ENCODE data around the gene YAF2.

The YAF2 gene, protein sequence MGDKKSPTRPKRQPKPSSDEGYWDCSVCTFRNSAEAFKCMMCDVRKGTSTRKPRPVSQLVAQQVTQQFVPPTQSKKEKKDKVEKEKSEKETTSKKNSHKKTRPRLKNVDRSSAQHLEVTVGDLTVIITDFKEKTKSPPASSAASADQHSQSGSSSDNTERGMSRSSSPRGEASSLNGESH

GRCh38 chr12:42238240-42239140 is at the start of gene YAF2:
Gene YAF2, minus strand, starts transcription at chr12:42238248. Its CDS starts 68 bp downstream, at chr12:42238180.
- H3K4me1 Mint-ChIP-seq, result peaks cover 38% of the 10 kb centered on the region
- H3K27ac Mint-ChIP-seq (ENCODE audit: low read depth), result peak within 1 kb of the TSS; percentile 91
- DNase-seq (ENCODE audit: low spot score in 2 of 2) (peak; percentile 70 to 77), ATAC-seq (replicated peaks; ENCODE audit: extremely low read depth, poor library complexity, severe bottlenecking) (peak; percentile 84)
- H3K4me3 Mint-ChIP-seq, result peak within 1 kb of the TSS; percentile 91
- H3K27me3 Mint-ChIP-seq, result no peaks in the 10 kb centered on the region
- no peaks in the 10 kb centered on the region for H3K9me3 Mint-ChIP-seq
- H3K36me3 Mint-ChIP-seq (ENCODE audit: insufficient read depth), result peaks cover 22% of the 10 kb centered on the region

DNA sequence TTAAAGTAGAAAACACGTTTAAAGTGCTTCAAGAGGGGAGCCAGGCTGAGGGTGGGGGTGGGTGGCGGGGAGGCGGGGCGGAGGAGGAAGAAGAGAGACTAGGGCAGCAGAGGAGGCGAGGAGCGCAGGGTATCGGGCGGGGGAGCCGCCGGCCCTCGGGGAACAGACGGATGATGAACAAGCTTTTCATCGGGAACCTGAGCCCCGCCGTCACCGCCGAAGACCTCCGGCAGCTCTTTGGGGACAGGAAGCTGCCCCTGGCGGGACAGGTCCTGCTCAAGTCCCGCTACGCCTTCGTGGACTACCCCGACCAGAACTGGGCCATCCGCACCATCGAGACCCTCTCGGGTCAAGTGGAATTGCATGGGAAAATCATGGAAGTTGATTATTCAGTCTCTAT is 48.7 kb upstream of the YAF2 start:
- Mint-ChIP-seq H3K9me3 (no peaks in the 10 kb centered on the region), H3K27me3 (peaks cover 32% of the 10 kb centered on the region), H3K4me1 (peaks cover 4% of the 10 kb centered on the region), H3K4me3 (no peak overlapping the region), H3K36me3 (ENCODE audit: insufficient read depth) (peaks cover 1% of the 10 kb centered on the region), H3K27ac (ENCODE audit: low read depth) (no peak overlapping the region)
- DNase-seq (ENCODE audit: low spot score in 2 of 2), result no peak
- ATAC-seq (replicated peaks; ENCODE audit: extremely low read depth, poor library complexity, severe bottlenecking), result no peak

DNA sequence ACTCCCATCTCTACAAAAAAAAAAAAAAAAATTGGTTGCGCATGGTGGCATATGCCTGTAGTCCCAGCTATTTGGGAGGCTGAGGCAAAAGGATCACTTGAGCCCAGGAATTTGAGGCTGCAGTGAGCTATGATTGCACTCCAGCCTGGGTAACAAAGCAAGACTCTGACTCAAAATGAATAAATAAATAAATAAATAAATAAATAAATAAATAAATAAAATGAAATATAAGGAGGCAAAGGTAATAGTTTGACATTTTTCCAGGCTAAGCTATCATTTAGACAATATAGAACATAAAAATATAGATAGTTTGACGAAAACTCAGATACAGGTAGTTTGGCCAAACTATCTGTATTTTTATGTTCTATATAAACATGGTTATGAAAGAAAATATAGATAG is 47.4 kb upstream of the YAF2 start:
- H3K4me3 Mint-ChIP-seq, result no peak overlapping the region
- H3K27ac Mint-ChIP-seq (ENCODE audit: low read depth), result no peak overlapping the region
- H3K4me1 Mint-ChIP-seq, result peaks cover 4% of the 10 kb centered on the region
- DNase-seq (ENCODE audit: low spot score in 2 of 2) (no peak), ATAC-seq (replicated peaks; ENCODE audit: extremely low read depth, poor library complexity, severe bottlenecking) (no peak)
- H3K36me3 Mint-ChIP-seq (ENCODE audit: insufficient read depth), result peaks cover 1% of the 10 kb centered on the region
- H3K9me3 Mint-ChIP-seq, result no peaks in the 10 kb centered on the region
- H3K27me3 Mint-ChIP-seq, result peaks cover 32% of the 10 kb centered on the region

DNA sequence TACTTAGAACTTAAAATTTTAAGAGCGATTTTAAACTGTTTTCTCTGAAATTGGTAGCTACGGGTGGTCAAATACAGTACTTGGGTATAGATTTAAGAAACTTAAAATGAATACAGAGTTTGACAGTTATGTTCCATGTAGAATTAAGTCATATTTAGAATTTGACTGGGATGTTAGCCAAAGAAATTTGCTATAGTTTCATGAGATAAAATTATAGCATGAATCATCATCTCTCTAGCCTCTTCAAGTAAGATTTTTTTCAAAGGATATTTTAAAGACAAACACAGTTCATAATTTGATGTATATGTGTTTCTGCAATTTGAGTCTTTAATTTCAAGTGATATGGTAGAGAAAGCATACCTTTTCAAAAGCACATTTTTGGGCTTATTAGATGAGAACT is 46.8 kb upstream of the YAF2 start:
- Mint-ChIP-seq H3K9me3 (no peaks in the 10 kb centered on the region), H3K4me1 (peaks cover 4% of the 10 kb centered on the region), H3K4me3 (no peak overlapping the region), H3K36me3 (ENCODE audit: insufficient read depth) (peaks cover 1% of the 10 kb centered on the region), H3K27me3 (peaks cover 30% of the 10 kb centered on the region), H3K27ac (ENCODE audit: low read depth) (no peak overlapping the region)
- DNase-seq (ENCODE audit: low spot score in 2 of 2), result no peak
- ATAC-seq (replicated peaks; ENCODE audit: extremely low read depth, poor library complexity, severe bottlenecking), result no peak

DNA sequence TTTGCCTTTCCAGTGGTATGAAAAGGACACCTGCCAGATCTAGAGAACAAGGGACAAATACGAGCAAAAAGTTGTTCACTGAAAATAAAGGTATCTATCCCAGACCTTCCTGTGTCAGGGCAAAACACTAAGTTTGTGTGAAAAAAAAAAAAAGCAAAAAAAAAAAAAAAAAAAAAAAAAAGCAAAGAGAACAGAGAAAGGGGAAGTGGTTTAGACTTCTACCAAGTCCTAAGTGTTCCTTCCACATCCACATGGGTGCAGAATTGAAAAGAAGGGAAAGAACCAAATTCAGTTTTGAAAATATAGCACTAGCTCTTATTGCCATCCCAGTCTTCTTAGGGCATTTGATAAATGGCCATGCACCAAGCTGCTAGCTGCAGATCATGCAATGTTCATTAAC is 46.1 kb upstream of the YAF2 start:
- no peaks in the 10 kb centered on the region for H3K9me3 Mint-ChIP-seq
- no peak overlapping the region for H3K27ac Mint-ChIP-seq (ENCODE audit: low read depth)
- ATAC-seq (replicated peaks; ENCODE audit: extremely low read depth, poor library complexity, severe bottlenecking), result no peak
- peaks cover 1% of the 10 kb centered on the region for H3K36me3 Mint-ChIP-seq (ENCODE audit: insufficient read depth)
- DNase-seq (ENCODE audit: low spot score in 2 of 2), result no peak
- peaks cover 23% of the 10 kb centered on the region for H3K27me3 Mint-ChIP-seq
- H3K4me1 Mint-ChIP-seq, result peaks cover 4% of the 10 kb centered on the region
- H3K4me3 Mint-ChIP-seq, result no peak overlapping the region

DNA sequence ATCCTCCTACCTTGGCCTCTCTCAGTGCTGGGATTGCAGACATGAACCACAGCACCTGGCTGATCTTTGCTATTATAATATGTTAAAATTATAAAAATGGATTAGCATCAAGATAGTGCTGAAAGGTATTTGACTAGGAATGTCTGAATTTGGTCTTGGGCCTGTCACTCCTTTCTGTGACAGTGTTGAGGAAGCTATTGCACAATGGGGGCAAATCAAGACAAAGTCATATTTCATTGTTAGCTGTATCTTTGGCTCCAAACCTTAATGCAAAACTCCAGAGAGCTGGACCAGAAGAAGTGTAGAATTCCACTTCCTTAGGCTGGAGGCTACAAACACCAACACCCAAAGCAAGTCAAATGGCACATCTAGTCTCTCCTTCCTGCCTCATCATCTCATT is 45.7 kb upstream of the YAF2 start:
- Mint-ChIP-seq H3K27ac (ENCODE audit: low read depth) (no peak overlapping the region), H3K4me3 (no peak overlapping the region), H3K4me1 (peaks cover 4% of the 10 kb centered on the region), H3K27me3 (peaks cover 23% of the 10 kb centered on the region), H3K9me3 (no peaks in the 10 kb centered on the region), H3K36me3 (ENCODE audit: insufficient read depth) (peaks cover 1% of the 10 kb centered on the region)
- ATAC-seq (replicated peaks; ENCODE audit: extremely low read depth, poor library complexity, severe bottlenecking) (no peak), DNase-seq (ENCODE audit: low spot score in 2 of 2) (no peak)

DNA sequence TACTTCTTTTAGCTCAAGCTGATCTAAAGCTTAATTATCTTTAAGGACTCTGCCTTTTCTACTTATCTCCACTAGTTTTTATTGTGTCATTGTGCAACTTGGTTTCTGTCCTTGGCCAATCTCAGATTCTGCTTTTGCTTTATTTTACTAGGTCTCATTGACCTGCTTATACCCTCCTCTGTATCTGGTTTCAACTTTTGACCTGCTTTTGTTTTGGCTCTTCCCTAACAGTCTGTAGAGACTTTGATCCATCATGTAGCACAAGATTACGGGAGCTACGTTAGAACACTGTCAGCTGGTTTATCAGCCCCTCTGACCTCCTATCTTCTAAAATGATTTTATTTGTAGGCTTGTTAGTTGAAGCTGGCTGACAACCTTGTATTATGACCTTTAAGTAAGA is 44.2 kb upstream of the YAF2 start:
- Mint-ChIP-seq H3K36me3 (ENCODE audit: insufficient read depth) (no peaks in the 10 kb centered on the region), H3K9me3 (no peaks in the 10 kb centered on the region), H3K27me3 (peaks cover 23% of the 10 kb centered on the region), H3K27ac (ENCODE audit: low read depth) (no peak overlapping the region), H3K4me1 (peaks cover 4% of the 10 kb centered on the region), H3K4me3 (no peak overlapping the region)
- DNase-seq (ENCODE audit: low spot score in 2 of 2) (no peak), ATAC-seq (replicated peaks; ENCODE audit: extremely low read depth, poor library complexity, severe bottlenecking) (no peak)

DNA sequence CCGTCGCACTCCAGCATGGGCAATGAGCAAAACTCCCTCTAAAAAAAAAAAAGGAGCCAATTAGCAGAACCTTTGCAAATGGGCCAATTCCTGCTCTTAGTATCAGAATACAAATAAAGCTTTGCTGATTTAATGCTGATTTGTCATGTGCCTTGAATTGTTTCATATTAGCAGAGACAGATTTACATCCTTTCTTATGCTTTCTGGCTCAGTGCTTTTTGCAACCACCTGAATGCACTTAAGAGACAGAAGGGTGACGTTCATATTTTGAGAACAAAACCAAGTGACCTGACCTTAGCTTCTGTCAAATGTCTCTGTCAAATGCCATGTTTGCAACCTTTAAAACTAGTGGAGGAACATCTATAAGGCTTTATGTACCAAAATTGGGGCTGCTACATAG is 43.8 kb upstream of the YAF2 start:
- H3K4me3 Mint-ChIP-seq, result no peak overlapping the region

DNA sequence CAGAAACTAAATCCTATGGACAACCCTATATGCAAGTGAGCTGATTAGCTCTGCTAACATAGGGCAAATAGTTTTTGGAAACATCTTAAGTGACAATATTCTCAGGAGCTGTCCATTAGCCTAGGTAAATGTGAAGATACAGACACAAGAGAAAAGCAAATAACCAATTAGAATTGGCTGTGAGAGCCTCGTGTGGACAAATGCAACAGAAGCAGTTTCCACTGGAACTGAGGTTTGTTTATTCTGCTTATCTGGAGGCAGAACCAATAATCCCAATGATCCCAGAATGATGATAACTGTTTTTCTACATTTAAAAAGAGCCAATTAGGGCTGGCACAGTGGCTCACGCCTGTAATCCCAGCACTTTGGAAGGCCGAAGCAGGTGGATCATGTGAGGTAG is 43.2 kb upstream of the YAF2 start:
- peaks cover 4% of the 10 kb centered on the region for H3K4me1 Mint-ChIP-seq
- H3K4me3 Mint-ChIP-seq, result no peak overlapping the region
- no peaks in the 10 kb centered on the region for H3K36me3 Mint-ChIP-seq (ENCODE audit: insufficient read depth)
- H3K9me3 Mint-ChIP-seq, result no peaks in the 10 kb centered on the region
- peaks cover 18% of the 10 kb centered on the region for H3K27me3 Mint-ChIP-seq
- H3K27ac Mint-ChIP-seq (ENCODE audit: low read depth), result no peak overlapping the region
- ATAC-seq (replicated peaks; ENCODE audit: extremely low read depth, poor library complexity, severe bottlenecking) (no peak), DNase-seq (ENCODE audit: low spot score in 2 of 2) (no peak)

More for the DNA sequence above, 43.8 kb upstream of the YAF2 start:
- no peak overlapping the region for H3K27ac Mint-ChIP-seq (ENCODE audit: low read depth)
- DNase-seq (ENCODE audit: low spot score in 2 of 2), result no peak
- H3K36me3 Mint-ChIP-seq (ENCODE audit: insufficient read depth), result no peaks in the 10 kb centered on the region
- H3K4me1 Mint-ChIP-seq, result peaks cover 4% of the 10 kb centered on the region
- H3K27me3 Mint-ChIP-seq, result peaks cover 18% of the 10 kb centered on the region
- H3K9me3 Mint-ChIP-seq, result no peaks in the 10 kb centered on the region
- ATAC-seq (replicated peaks; ENCODE audit: extremely low read depth, poor library complexity, severe bottlenecking), result no peak

GRCh38 chr12:42278128-42278510 is 40.1 kb upstream of the YAF2 start:
- no peaks in the 10 kb centered on the region for H3K9me3 Mint-ChIP-seq
- DNase-seq (ENCODE audit: low spot score in 2 of 2) (no peak), ATAC-seq (replicated peaks; ENCODE audit: extremely low read depth, poor library complexity, severe bottlenecking) (no peak)

DNA sequence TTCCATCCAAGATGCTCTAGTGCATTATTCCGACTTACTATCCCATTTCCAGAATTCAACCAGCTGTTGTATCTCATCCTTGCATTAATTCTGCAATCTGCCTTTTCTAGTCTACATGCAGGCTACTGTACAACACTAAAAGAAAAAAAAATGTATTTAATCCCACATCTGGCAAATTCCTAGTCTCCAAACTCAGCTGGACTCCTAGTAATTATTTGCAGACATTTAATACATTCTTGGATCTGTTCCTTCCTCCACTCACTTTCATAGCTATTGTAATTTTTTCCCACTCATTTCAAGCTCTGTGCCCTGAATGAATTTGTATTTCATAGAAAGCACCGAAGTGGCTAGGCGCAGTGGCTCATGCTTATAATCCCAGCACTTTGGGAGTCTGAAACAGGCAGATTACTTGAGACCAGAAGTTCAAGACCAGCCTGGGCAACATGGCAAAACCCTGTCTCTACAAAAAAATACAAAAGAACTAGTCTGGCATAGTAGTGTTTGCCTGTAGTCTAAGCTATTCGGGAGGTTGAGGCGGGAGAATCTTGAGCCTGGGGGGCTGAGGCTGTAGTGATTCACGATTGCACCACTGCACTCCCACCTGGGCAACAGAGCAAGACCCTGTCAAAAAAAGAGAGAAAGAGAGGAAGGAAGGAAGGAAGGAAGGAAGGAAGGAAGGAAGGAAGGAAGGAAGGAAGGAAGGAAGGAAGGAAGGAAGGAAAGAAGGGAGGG is 39.5 kb upstream of the YAF2 start:
- peaks cover 21% of the 10 kb centered on the region for H3K27me3 Mint-ChIP-seq
- DNase-seq (ENCODE audit: low spot score in 2 of 2) (no peak), ATAC-seq (replicated peaks; ENCODE audit: extremely low read depth, poor library complexity, severe bottlenecking) (no peak)
- no peaks in the 10 kb centered on the region for H3K36me3 Mint-ChIP-seq (ENCODE audit: insufficient read depth)
- no peak overlapping the region for H3K27ac Mint-ChIP-seq (ENCODE audit: low read depth)
- no peaks in the 10 kb centered on the region for H3K9me3 Mint-ChIP-seq
- no peaks in the 10 kb centered on the region for H3K4me1 Mint-ChIP-seq
- no peak overlapping the region for H3K4me3 Mint-ChIP-seq

More at GRCh38 chr12:42278128-42278510, 40.1 kb upstream of the YAF2 start:
- peaks cover 18% of the 10 kb centered on the region for H3K27me3 Mint-ChIP-seq
- no peaks in the 10 kb centered on the region for H3K36me3 Mint-ChIP-seq (ENCODE audit: insufficient read depth)
- H3K4me1 Mint-ChIP-seq, result no peaks in the 10 kb centered on the region
- H3K4me3 Mint-ChIP-seq, result no peak overlapping the region
- H3K27ac Mint-ChIP-seq (ENCODE audit: low read depth), result no peak overlapping the region

DNA sequence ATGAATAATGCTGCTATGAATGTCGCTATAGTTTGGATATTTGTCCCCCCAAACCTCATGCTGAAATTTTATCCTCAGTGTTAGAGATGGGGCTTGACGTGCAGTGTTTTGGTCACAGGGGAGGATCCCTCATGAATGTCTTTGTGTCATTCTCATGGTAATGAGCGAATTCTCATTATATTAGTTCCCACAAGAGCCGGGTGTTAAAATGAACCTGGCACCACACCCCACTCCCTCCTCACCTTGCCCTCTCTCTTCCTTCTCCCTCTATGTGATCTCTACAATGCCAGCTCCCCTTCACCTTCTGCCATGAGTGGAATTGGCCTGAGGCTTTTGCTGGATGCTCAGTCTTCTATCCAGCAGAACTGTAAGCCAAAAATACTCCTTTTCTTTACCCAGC is 37.5 kb upstream of the YAF2 start:
- Mint-ChIP-seq H3K27me3 (peaks cover 32% of the 10 kb centered on the region), H3K4me1 (peaks cover 7% of the 10 kb centered on the region), H3K27ac (ENCODE audit: low read depth) (no peak overlapping the region), H3K36me3 (ENCODE audit: insufficient read depth) (no peaks in the 10 kb centered on the region), H3K9me3 (no peaks in the 10 kb centered on the region), H3K4me3 (no peak overlapping the region)
- ATAC-seq (replicated peaks; ENCODE audit: extremely low read depth, poor library complexity, severe bottlenecking) (no peak), DNase-seq (ENCODE audit: low spot score in 2 of 2) (no peak)

Measured in central memory CD8-positive, alpha-beta T cell (primary cell).